Measurements from ENCODE around the gene GORASP2. TPM values are rescaled to one million over a fixed set of nuclear protein-coding genes. Genes with fewer than 3 reads are reported as not detected.
"Not testable (repeated sequence)": the region's sequence is repeated elsewhere in the genome, so short reads cannot be mapped to it uniquely, and the experiment has no call there.

Gene GORASP2
- total RNA-seq, 2 donors from 2014 or later: 80.5 to 89.4 TPM

- H3K4me1 Mint-ChIP-seq: no peaks in the 10 kb centered on the region
- peaks cover 4% of the 10 kb centered on the region for H3K9me3 ChIP-seq (ENCODE audit: control insufficient read depth, low read length, poor library complexity, severe bottlenecking)
Measured at GRCh38 chr2:170905864-170906263, 23.2 kb upstream of the GORASP2 start.

GRCh38 chr2:170911314-170911889 lies 17.7 kb upstream of the GORASP2 start:
- Mint-ChIP-seq H3K27me3 (no peaks in the 10 kb centered on the region), H3K36me3 (ENCODE audit: low read depth) (no peaks in the 10 kb centered on the region), H3K4me3 (no peak overlapping the region), H3K4me1 (no peaks in the 10 kb centered on the region), H3K27ac (no peak overlapping the region)
- DNase-seq (no peak), ATAC-seq (no peak)
- peaks cover 4% of the 10 kb centered on the region for H3K9me3 ChIP-seq (ENCODE audit: control insufficient read depth, low read length, poor library complexity, severe bottlenecking)

More at GRCh38 chr2:170905864-170906263, 23.2 kb upstream of the GORASP2 start:
- DNase-seq (no peak), ATAC-seq (no peak)
- Mint-ChIP-seq H3K4me3 (no peak overlapping the region), H3K27me3 (peaks cover 8% of the 10 kb centered on the region), H3K36me3 (ENCODE audit: low read depth) (no peaks in the 10 kb centered on the region), H3K27ac (no peak overlapping the region)

GRCh38 chr2:170914994-170915666 lies 13.9 kb upstream of the GORASP2 start:
- H3K27me3 Mint-ChIP-seq; H3K9me3 ChIP-seq (ENCODE audit: control insufficient read depth, low read length, poor library complexity, severe bottlenecking); ATAC-seq; H3K4me3 Mint-ChIP-seq; H3K36me3 Mint-ChIP-seq (ENCODE audit: low read depth); H3K27ac Mint-ChIP-seq; H3K4me1 Mint-ChIP-seq; DNase-seq: not testable (repeated sequence)

GRCh38 chr2:170917219-170917913 lies 11.7 kb upstream of the GORASP2 start:
- no peaks in the 10 kb centered on the region for H3K27me3 Mint-ChIP-seq
- no peak overlapping the region for H3K4me3 Mint-ChIP-seq
- ATAC-seq (no peak), DNase-seq (no peak)
- H3K36me3 Mint-ChIP-seq (ENCODE audit: low read depth): no peaks in the 10 kb centered on the region
- no peaks in the 10 kb centered on the region for H3K4me1 Mint-ChIP-seq
- no peaks in the 10 kb centered on the region for H3K9me3 ChIP-seq (ENCODE audit: control insufficient read depth, low read length, poor library complexity, severe bottlenecking)
- no peak overlapping the region for H3K27ac Mint-ChIP-seq

GRCh38 chr2:170917957-170918356 lies 11.1 kb upstream of the GORASP2 start:
- H3K4me1 Mint-ChIP-seq: no peaks in the 10 kb centered on the region
- DNase-seq (no peak), ATAC-seq (no peak)
- no peaks in the 10 kb centered on the region for H3K27me3 Mint-ChIP-seq
- no peaks in the 10 kb centered on the region for H3K36me3 Mint-ChIP-seq (ENCODE audit: low read depth)
- no peak overlapping the region for H3K4me3 Mint-ChIP-seq
- H3K9me3 ChIP-seq (ENCODE audit: control insufficient read depth, low read length, poor library complexity, severe bottlenecking): no peaks in the 10 kb centered on the region
- H3K27ac Mint-ChIP-seq: no peak overlapping the region

GRCh38 chr2:170921873-170922272 lies 7.2 kb upstream of the GORASP2 start:
- not testable (repeated sequence) for DNase-seq; H3K27ac Mint-ChIP-seq; H3K4me3 Mint-ChIP-seq; H3K36me3 Mint-ChIP-seq (ENCODE audit: low read depth); H3K9me3 ChIP-seq (ENCODE audit: control insufficient read depth, low read length, poor library complexity, severe bottlenecking); H3K27me3 Mint-ChIP-seq; ATAC-seq; H3K4me1 Mint-ChIP-seq

- no peaks in the 10 kb centered on the region for H3K9me3 ChIP-seq (ENCODE audit: control insufficient read depth, low read length, poor library complexity, severe bottlenecking)
- no peak for ATAC-seq
- Mint-ChIP-seq H3K36me3 (ENCODE audit: low read depth) (no peaks in the 10 kb centered on the region), H3K27ac (no peak overlapping the region), H3K4me3 (no peak overlapping the region), H3K27me3 (no peaks in the 10 kb centered on the region), H3K4me1 (peaks cover 2% of the 10 kb centered on the region)
- no peak for DNase-seq
Measured at GRCh38 chr2:170922634-170923494, 6.2 kb upstream of the GORASP2 start.

- no peak for DNase-seq
- H3K4me1 Mint-ChIP-seq: peaks cover 9% of the 10 kb centered on the region
- ATAC-seq: no peak
- H3K9me3 ChIP-seq (ENCODE audit: control insufficient read depth, low read length, poor library complexity, severe bottlenecking): no peaks in the 10 kb centered on the region
- H3K27me3 Mint-ChIP-seq: no peaks in the 10 kb centered on the region
- no peak overlapping the region for H3K27ac Mint-ChIP-seq
- H3K36me3 Mint-ChIP-seq (ENCODE audit: low read depth): no peaks in the 10 kb centered on the region
- H3K4me3 Mint-ChIP-seq: no peak overlapping the region
Measured at GRCh38 chr2:170923799-170924198, 5.3 kb upstream of the GORASP2 start.

GRCh38 chr2:170924969-170925368 lies 4.1 kb upstream of the GORASP2 start:
- DNase-seq (no peak), ATAC-seq (no peak)
- no peaks in the 10 kb centered on the region for H3K36me3 Mint-ChIP-seq (ENCODE audit: low read depth)
- peaks cover 12% of the 10 kb centered on the region for H3K4me1 Mint-ChIP-seq
- no peak overlapping the region for H3K27ac Mint-ChIP-seq
- no peaks in the 10 kb centered on the region for H3K9me3 ChIP-seq (ENCODE audit: control insufficient read depth, low read length, poor library complexity, severe bottlenecking)
- H3K27me3 Mint-ChIP-seq: no peaks in the 10 kb centered on the region
- H3K4me3 Mint-ChIP-seq: no peak overlapping the region

GRCh38 chr2:170925923-170926322 lies 3.1 kb upstream of the GORASP2 start:
- H3K36me3 Mint-ChIP-seq (ENCODE audit: low read depth): no peaks in the 10 kb centered on the region
- no peak for ATAC-seq
- peaks cover 19% of the 10 kb centered on the region for H3K4me1 Mint-ChIP-seq
- no peaks in the 10 kb centered on the region for H3K9me3 ChIP-seq (ENCODE audit: control insufficient read depth, low read length, poor library complexity, severe bottlenecking)
- DNase-seq: no peak
- H3K4me3 Mint-ChIP-seq: no peak overlapping the region
- no peak overlapping the region for H3K27ac Mint-ChIP-seq
- no peaks in the 10 kb centered on the region for H3K27me3 Mint-ChIP-seq

GRCh38 chr2:170926743-170927297 lies 2.2 kb upstream of the GORASP2 start:
- Mint-ChIP-seq H3K27ac (peak overlapping the region; percentile 72), H3K4me3 (no peak overlapping the region), H3K36me3 (ENCODE audit: low read depth) (no peaks in the 10 kb centered on the region), H3K27me3 (no peaks in the 10 kb centered on the region), H3K4me1 (peaks cover 23% of the 10 kb centered on the region)
- DNase-seq (no peak), ATAC-seq (no peak)
- no peaks in the 10 kb centered on the region for H3K9me3 ChIP-seq (ENCODE audit: control insufficient read depth, low read length, poor library complexity, severe bottlenecking)

GRCh38 chr2:170928036-170928823 lies 823 bp upstream of the GORASP2 start:
- Mint-ChIP-seq H3K27ac (peak overlapping the region; percentile 96), H3K36me3 (ENCODE audit: low read depth) (no peaks in the 10 kb centered on the region), H3K4me3 (peak overlapping the region; percentile 95), H3K4me1 (peaks cover 26% of the 10 kb centered on the region), H3K27me3 (no peaks in the 10 kb centered on the region)
- H3K9me3 ChIP-seq (ENCODE audit: control insufficient read depth, low read length, poor library complexity, severe bottlenecking): no peaks in the 10 kb centered on the region
- ATAC-seq (no peak), DNase-seq (no peak)
